ENCODE measurements around the gene DCBLD1.
"Not testable (repeated sequence)": the region's sequence is repeated elsewhere in the genome, so short reads cannot be mapped to it uniquely, and the experiment has no call there.

The DCBLD1 gene

DNA sequence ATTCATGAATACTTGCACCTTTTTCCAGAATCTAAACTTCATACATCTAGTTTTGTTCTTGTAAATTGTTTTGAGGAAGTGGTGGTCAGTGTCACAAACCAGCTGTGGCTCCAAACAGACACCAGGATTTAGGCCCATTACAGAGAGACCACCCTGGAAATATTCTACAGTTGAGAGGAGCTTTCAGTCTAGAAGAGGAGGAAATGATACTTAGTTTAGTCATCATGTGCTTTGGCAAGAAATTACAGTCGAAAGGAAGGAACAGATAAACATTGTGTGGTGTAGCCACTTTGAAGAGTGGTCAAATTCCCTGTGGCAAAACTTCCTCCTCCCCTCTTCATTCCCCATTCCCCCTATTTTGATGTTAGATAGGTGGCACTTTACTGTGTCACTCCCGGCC is 15.7 kb downstream of the DCBLD1 start:
- no peak for DNase-seq (ENCODE audit: low read depth in 2 of 2)

GRCh38 chr6:117501722-117502121 is 19.2 kb downstream of the DCBLD1 start:
- DNase-seq (ENCODE audit: low read depth in 2 of 2), result no peak

DNA sequence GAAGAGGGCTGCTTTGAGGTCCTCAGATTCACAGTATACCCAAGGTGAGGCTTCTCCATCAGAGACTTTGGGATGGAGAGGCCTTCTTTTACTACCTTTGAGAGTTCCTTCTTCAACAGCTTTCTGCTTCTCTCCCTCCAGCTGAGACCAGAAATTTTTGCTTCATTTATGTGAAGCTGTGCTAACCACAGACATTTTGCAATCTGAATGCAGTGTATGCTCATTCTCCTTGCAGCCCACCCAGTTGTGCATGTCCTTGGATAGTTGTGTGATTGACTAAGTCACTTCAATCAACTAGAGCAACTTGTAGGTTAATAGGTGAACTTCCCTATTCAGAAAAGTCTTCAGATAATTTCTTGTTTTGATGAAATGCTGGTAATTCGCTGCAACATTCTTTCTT is 20.1 kb downstream of the DCBLD1 start:
- DNase-seq (ENCODE audit: low read depth in 2 of 2), result no peak

DNA sequence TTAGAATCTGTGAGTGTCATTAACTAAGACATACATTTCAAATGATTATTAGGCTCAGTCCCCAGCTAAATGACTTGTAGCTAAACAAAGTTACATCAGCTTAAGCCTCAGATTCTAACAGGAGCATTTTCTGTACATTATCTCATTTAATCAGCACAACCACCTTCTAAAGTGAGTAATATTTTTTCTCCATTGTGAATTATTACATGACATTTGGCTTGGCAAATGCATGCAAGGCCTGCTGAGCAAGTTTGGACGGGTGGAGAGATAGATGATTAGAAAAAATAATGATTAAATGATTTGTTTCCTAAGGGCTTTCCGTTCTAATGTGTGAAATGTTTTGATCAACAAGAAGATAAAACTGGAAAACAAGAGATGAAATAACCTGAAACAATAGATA is 20.7 kb downstream of the DCBLD1 start:
- no peak for DNase-seq (ENCODE audit: low read depth in 2 of 2)

GRCh38 chr6:117504478-117505144 is 22.1 kb downstream of the DCBLD1 start:
- no peak for DNase-seq (ENCODE audit: low read depth in 2 of 2)

GRCh38 chr6:117505311-117505710 is 22.8 kb downstream of the DCBLD1 start:
- no peak for DNase-seq (ENCODE audit: low read depth in 2 of 2)

- no peak for DNase-seq (ENCODE audit: low read depth in 2 of 2)
Observed at GRCh38 chr6:117506180-117506835, 23.8 kb downstream of the DCBLD1 start.

- no peak for DNase-seq (ENCODE audit: low read depth in 2 of 2)
Observed at GRCh38 chr6:117506907-117507306, 24.4 kb downstream of the DCBLD1 start.

DNA sequence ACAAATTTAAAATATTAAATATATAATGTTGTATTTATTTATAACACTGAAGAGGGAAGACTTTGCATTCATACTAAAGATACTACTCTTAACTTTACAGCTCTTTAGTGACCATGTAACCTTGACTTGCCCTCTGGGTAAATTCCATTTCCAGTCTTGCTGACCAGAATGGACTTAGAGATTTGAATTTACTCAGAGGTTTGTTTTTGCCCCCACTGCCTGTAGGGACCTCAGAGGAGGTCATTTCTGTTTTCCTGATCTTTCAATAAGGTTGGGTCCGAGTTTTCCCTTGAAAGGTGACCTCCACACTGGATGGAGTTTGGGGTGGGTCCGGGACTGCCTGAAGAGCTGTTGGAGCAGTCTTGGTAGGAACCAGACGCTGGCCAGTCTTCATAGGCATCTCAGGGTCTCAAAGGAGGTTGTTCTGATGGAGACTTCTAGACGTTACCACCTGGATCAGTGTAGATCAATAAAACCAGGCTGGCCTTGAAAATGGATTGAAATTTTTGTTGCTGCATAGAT is 26.0 kb downstream of the DCBLD1 start:
- no peak for DNase-seq (ENCODE audit: low read depth in 2 of 2)

DNA sequence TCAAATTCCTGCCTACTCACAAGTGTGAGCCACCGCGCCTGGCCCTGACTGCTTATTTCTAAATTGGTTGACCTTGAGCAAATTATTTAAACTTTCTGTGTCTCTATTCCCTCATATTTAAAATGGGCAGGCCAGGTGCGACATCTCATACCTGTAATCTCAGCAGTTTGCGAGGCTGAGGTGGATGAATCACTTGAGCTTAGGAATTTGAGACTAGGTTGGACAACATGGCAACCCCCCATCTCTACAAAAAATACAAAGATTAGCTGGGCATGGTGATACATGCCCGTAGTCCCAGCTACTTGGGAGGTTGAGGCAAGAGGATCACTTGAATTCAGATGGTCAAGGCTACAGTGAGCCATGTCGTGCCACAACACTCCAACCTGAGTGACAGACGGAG is 26.5 kb downstream of the DCBLD1 start:
- no peak for DNase-seq (ENCODE audit: low read depth in 2 of 2)

GRCh38 chr6:117512056-117512828 is 29.8 kb downstream of the DCBLD1 start:
- no peak for DNase-seq (ENCODE audit: low read depth in 2 of 2)

GRCh38 chr6:117512987-117513573 is 30.6 kb downstream of the DCBLD1 start:
- no peak for DNase-seq (ENCODE audit: low read depth in 2 of 2)

GRCh38 chr6:117513778-117514365 is 31.4 kb downstream of the DCBLD1 start:
- DNase-seq (ENCODE audit: low read depth in 2 of 2), result no peak

DNA sequence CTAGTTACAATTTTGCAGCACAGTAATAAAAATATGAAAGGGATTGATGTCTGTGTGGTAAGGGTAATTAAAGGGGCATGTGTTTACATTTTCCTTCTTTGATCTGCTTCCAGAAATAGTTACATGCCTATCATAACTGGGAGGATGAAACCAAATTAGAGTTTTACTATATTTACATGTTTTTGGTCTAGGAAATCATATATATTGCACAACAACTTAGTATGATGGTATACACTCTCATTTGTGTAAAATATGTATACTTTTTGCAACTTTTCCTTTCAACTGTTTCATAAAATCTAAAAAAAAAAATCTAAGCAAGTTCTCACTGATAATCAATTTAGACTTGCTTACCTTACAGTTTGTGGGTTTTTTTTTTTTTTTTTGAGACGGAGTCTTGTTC is 32.2 kb downstream of the DCBLD1 start:
- no peak for DNase-seq (ENCODE audit: low read depth in 2 of 2)

DNA sequence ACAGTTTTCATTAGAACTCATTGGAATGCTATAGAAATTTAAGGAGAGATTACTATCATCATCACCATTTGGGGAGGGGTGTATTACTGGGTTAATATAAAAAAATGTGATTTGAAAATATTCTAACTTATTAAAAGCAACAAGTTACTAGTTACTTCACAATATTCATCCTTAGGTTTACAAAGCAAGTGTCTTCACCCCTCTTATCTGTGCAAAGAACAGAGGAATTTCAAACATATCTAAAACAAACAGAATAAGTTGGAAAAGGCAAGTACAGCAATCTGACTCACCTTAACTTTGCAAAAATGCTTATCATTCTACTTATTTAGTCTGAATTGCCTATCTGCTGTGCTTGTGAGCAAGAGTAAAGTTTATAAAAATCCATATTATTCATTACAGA is 32.9 kb downstream of the DCBLD1 start:
- DNase-seq (ENCODE audit: low read depth in 2 of 2), result no peak

DNA sequence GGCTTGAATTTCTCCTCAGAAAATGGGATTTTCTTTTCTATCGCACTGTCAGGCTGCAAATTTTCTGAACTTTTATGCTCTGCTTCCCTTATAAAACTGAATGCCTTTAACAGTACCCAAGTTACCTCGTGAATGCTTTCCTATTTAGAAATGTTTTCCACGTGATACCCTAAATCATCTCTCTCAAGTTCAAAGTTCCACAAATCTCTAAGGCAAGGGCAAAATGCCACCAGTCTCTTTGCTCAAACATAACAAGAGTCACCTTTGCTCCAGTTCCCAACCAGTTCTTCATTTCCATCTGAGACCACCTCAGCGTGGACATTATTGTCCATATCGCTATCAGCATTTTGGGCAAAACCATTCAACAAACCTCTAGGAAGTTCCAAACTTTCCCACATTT is 35.5 kb downstream of the DCBLD1 start:
- DNase-seq (ENCODE audit: low read depth in 2 of 2), result not testable (repeated sequence)

DNA sequence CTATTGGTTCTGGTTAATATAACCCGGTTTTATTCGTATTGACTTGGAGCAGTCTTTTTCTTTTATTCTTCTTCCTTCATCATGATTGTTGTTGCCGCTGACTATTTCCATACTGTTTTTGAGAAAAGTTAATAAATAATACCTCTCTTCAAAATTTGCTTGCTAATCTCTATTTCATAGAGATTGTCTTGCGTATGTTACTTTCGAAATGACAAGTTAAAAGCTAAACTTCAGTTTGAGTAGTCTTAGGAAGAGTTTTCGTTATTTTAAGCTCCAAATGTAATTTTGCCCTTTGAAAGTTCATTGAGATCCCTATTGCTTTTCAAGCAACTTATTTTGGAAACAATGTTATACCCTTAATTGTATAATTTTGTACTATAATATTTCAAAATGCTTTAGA is 36.4 kb downstream of the DCBLD1 start:
- no peak for DNase-seq (ENCODE audit: low read depth in 2 of 2)

DNA sequence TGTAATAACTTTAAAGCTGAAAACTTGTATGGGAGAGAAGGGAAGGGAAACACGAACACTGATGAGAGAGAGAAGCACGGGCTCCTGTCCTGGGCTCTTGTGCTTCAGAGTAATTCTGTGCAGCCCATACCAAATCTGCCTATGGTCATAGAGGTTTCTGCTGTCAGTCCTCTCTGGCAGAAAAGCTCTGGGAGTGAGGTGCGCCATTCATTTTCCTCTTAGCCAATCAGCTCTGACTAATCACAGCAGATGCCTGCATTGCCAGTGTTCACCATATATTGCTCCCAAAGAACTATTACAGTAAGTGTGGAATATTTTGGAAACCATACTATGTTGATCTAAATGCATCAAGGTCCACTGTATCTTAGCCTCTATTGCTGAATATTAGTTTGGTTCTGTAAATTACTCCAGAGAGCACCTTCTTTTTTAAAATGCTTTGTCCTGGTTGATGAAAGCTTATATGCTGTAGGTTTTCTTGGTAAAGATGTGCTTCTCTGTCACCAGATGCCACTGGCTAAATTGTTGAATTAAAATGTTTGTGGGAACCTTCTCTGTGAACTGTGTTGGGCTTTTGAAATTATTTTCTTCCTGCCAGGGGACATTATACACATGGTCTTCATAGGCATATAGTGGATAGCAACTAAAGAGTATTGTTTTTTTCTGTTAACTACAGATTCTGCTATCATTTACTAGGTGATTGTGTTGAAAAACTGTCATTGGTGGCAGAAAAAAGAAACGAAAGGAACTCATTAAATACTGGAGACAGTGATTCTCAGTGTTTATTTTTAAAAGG is 38.3 kb downstream of the DCBLD1 start:
- DNase-seq (ENCODE audit: low read depth in 2 of 2), result no peak

GRCh38 chr6:117521791-117522502 is 39.5 kb downstream of the DCBLD1 start:
- no peak for DNase-seq (ENCODE audit: low read depth in 2 of 2)

- DNase-seq (ENCODE audit: low read depth in 2 of 2), result no peak
Observed at GRCh38 chr6:117525607-117526006, 43.1 kb downstream of the DCBLD1 start.

Measured in stimulated activated CD4-positive, alpha-beta T cell treated with anti-CD3 and anti-CD28 coated beads, Interleukin-12 subunit alpha, Interleukin-12 subunit beta, amount 100 ng/mL, for 24 hours (primary cell).